Neuronal stem cell (in vitro differentiated cells): ENCODE measurements around the gene KASH5.

ENCODE experiments used
- DNase-seq: peaks from one replicate; pipeline ENCODE4 v3.0.0-alpha.2; 2013; ENCODE audit warnings: low spot score
- H2AFZ ChIP-seq: one replicate; pipeline ENCODE4 v1.6.1; 2013; ENCODE audit warnings: mild to moderate bottlenecking, low read length, inconsistent platforms
- H2AK5ac ChIP-seq: 2 replicates; pipeline ENCODE4 v1.6.1; 2013; ENCODE audit warnings: low read depth, mild to moderate bottlenecking, inconsistent platforms, low read length, moderate library complexity, mixed read lengths
- H2BK120ac ChIP-seq: 2 replicates; pipeline ENCODE4 v1.6.1; 2013; ENCODE audit warnings: low read depth, mild to moderate bottlenecking, inconsistent platforms, low read length, moderate library complexity, mixed read lengths
- H2BK12ac ChIP-seq: one replicate; pipeline ENCODE4 v1.6.1; 2013; ENCODE audit warnings: low read length, inconsistent platforms
- H2BK15ac ChIP-seq: 2 replicates; pipeline ENCODE4 v1.6.1; 2013; ENCODE audit warnings: mild to moderate bottlenecking, low read length, inconsistent platforms, mixed read lengths
- H2BK5ac ChIP-seq: one replicate; pipeline ENCODE4 v1.6.1; 2013; ENCODE audit warnings: inconsistent platforms, mild to moderate bottlenecking, low read length, moderate library complexity
- H3K14ac ChIP-seq: one replicate; pipeline ENCODE4 v1.6.1; 2013; ENCODE audit warnings: low read length, inconsistent platforms
- H3K18ac ChIP-seq: 2 replicates; pipeline ENCODE4 v1.6.1; 2013; ENCODE audit warnings: low read length, inconsistent platforms
- H3K23ac ChIP-seq: 2 replicates; pipeline ENCODE4 v1.6.1; 2013; ENCODE audit warnings: low read depth, mild to moderate bottlenecking, mixed read lengths, low read length, inconsistent platforms; ENCODE audit not compliant: poor library complexity
- H3K27ac ChIP-seq: replicated peaks from 3 replicates; pipeline ENCODE4 v1.5.1; 2013; ENCODE audit warnings: low read length, inconsistent platforms
- H3K27me3 ChIP-seq, 3 experiments: 2 replicates each; pipeline ENCODE4 v1.6.1; 2013; ENCODE audit warnings: low read length in 3 of 3, mild to moderate bottlenecking in 2 of 3, inconsistent platforms in 1 of 3, low read depth in 1 of 3, mixed read lengths in 1 of 3, moderate library complexity in 1 of 3; ENCODE audit not compliant: control insufficient read depth in 3 of 3, insufficient read depth in 3 of 3
- H3K36me3 ChIP-seq, 2 donors: replicated peaks in 1 of 2; 2 replicates each; pipeline ENCODE4 v1.6.1; 2013; ENCODE audit warnings: low read length in 2 of 2; ENCODE audit not compliant: control insufficient read depth in 2 of 2, insufficient read depth in 2 of 2
- H3K4ac ChIP-seq: 2 replicates; pipeline ENCODE4 v1.6.1; 2013; ENCODE audit warnings: inconsistent platforms, mild to moderate bottlenecking, low read length, moderate library complexity
- H3K4me1 ChIP-seq, 2 donors: 1 replicate in 1 of 2; 2 replicates in 1 of 2; pipeline ENCODE4 v1.6.1; 2013; ENCODE audit warnings: low read length in 2 of 2, low read depth in 1 of 2; ENCODE audit not compliant: control insufficient read depth in 2 of 2, insufficient read depth in 1 of 2
- H3K4me2 ChIP-seq: one replicate; pipeline ENCODE4 v1.6.1; 2013; ENCODE audit warnings: mild to moderate bottlenecking, low read length, inconsistent platforms; ENCODE audit not compliant: insufficient read depth, poor library complexity, severe bottlenecking
- H3K4me3 ChIP-seq, 2 donors: 2 replicates each; pipeline ENCODE4 v1.5.1; 2013; ENCODE audit warnings: low read length in 2 of 2, mild to moderate bottlenecking in 2 of 2, inconsistent platforms in 1 of 2, moderate library complexity in 1 of 2
- H3K79me1 ChIP-seq: one replicate; pipeline ENCODE4 v1.6.1; 2013; ENCODE audit warnings: low read depth, mild to moderate bottlenecking, inconsistent platforms, low read length, moderate library complexity
- H3K9ac ChIP-seq: one replicate; pipeline ENCODE4 v1.6.1; 2013; ENCODE audit warnings: mild to moderate bottlenecking, low read depth, low read length, inconsistent platforms; ENCODE audit not compliant: poor library complexity
- H3K9me3 ChIP-seq, 2 donors: replicated peaks in 1 of 2; 2 replicates each; pipeline versions ENCODE3 to v1.6.1; 2013; ENCODE audit warnings: low read length in 2 of 2, mild to moderate bottlenecking in 2 of 2, inconsistent platforms in 1 of 2, low read depth in 1 of 2, mixed read lengths in 1 of 2, moderate library complexity in 1 of 2; ENCODE audit not compliant: control insufficient read depth in 2 of 2, insufficient read depth in 1 of 2
- H4K8ac ChIP-seq: one replicate; pipeline ENCODE4 v1.6.1; 2013; ENCODE audit warnings: low read depth, mild to moderate bottlenecking, inconsistent platforms, low read length, moderate library complexity
- H4K91ac ChIP-seq: one replicate; pipeline ENCODE4 v1.6.1; 2013; ENCODE audit warnings: low read length, low read depth, mild to moderate bottlenecking, inconsistent platforms; ENCODE audit not compliant: poor library complexity
- WGBS, 2 donors: extraction: QIAGEN DNeasy Blood & Tissue Kit; methylation state at CpG; one replicate each; pipeline ENCODE4 v1.1.7; 2013; ENCODE audit warnings: missing lambda C conversion rate in 2 of 2, mixed read lengths in 1 of 2; ENCODE audit not compliant: insufficient read length in 2 of 2, insufficient replicate concordance in 1 of 2; ENCODE audit errors: extremely low coverage in 2 of 2; 5-methylcytosine and 5-hydroxymethylcytosine counted together

KASH5 gene

GRCh38 chr19:49423071-49423984 is 35.3 kb downstream of the KASH5 start, which contains the start of gene PTH2:
TSS of gene PTH2 (minus strand) at chr19:49423441. CDS start at chr19:49423339, 102 bp downstream.
- Histone ChIP-seq H3K18ac (peak within 1 kb of the TSS; percentile 93), H3K14ac (no peak within 1 kb of the TSS), H3K4me2 (peak within 1 kb of the TSS; percentile 85), H3K9ac (peak within 1 kb of the TSS; percentile 50), H2AFZ (peak within 1 kb of the TSS; percentile 97), H3K27ac (no peak within 1 kb of the TSS), H2BK15ac (peak within 1 kb of the TSS; percentile 75), H3K4ac (no peak within 1 kb of the TSS), H2BK5ac (peak within 1 kb of the TSS; percentile 68), H3K36me3 (no peaks in the 10 kb centered on the region), H3K9me3 (no peaks in the 10 kb centered on the region), H2AK5ac (peak within 1 kb of the TSS; percentile 97), H3K4me1 (peaks cover 16 to 19% of the 10 kb centered on the region in 2 donors), H3K23ac (peak within 1 kb of the TSS; percentile 58), H3K4me3 (peak within 1 kb of the TSS; percentile 24 to 42), H2BK12ac (no peak within 1 kb of the TSS), H3K79me1 (no peaks in the 10 kb centered on the region), H4K91ac (peak within 1 kb of the TSS; percentile 25), H4K8ac (no peak within 1 kb of the TSS), H3K27me3 (peaks cover 8 to 97% (median 71%) of the 10 kb centered on the region in 3 experiments), H2BK120ac (no peak within 1 kb of the TSS)
- no CpG with 5 or more reads among the region's 42 CpGs for WGBS, 2 donors
- DNase-seq, result no peak

DNA sequence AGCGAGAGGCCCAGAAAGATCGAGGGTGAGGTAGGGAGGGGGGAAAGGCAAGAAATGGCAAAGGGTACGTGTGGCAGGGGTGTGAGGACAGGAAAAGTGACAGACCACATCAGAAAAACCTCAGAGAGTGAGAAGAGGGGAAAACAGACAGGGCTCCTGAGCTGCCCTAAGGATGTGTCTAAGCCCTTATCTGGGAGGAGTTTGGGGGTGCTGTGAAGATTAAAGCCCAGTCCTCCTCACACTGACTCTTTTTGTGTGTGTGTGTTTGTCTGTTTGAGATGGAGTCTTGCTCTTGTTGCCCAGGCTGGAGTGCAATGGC is 35.9 kb downstream of the KASH5 start:
- H3K27ac ChIP-seq, result no peak overlapping the region
- WGBS, 2 donors, result no CpG with 5 or more reads among the region's 3 CpGs
- H3K79me1 ChIP-seq, result peaks cover 2% of the 10 kb centered on the region
- H3K14ac ChIP-seq, result no peak overlapping the region
- H2BK15ac ChIP-seq, result no peak overlapping the region
- peak overlapping the region; percentile 77 for H3K18ac ChIP-seq
- peak overlapping the region; percentile 85 for H3K4me2 ChIP-seq
- peak overlapping the region; percentile 97 for H2AFZ ChIP-seq
- H3K4ac ChIP-seq, result no peak overlapping the region
- H2BK5ac ChIP-seq, result no peak overlapping the region
- no peaks in the 10 kb centered on the region for H3K36me3 ChIP-seq
- no peak overlapping the region for H2BK120ac ChIP-seq
- peaks cover 8 to 96% (median 76%) of the 10 kb centered on the region in 3 experiments for H3K27me3 ChIP-seq
- H3K9ac ChIP-seq, result no peak overlapping the region
- H4K8ac ChIP-seq, result no peak overlapping the region
- no peak overlapping the region for H2AK5ac ChIP-seq
- no peaks in the 10 kb centered on the region for H3K9me3 ChIP-seq
- H3K23ac ChIP-seq, result no peak overlapping the region
- no peak for DNase-seq
- no peak overlapping the region for H4K91ac ChIP-seq
- H3K4me3 ChIP-seq, result no peak overlapping the region
- no peak overlapping the region for H2BK12ac ChIP-seq
- peaks cover 21 to 24% of the 10 kb centered on the region in 2 donors for H3K4me1 ChIP-seq

DNA sequence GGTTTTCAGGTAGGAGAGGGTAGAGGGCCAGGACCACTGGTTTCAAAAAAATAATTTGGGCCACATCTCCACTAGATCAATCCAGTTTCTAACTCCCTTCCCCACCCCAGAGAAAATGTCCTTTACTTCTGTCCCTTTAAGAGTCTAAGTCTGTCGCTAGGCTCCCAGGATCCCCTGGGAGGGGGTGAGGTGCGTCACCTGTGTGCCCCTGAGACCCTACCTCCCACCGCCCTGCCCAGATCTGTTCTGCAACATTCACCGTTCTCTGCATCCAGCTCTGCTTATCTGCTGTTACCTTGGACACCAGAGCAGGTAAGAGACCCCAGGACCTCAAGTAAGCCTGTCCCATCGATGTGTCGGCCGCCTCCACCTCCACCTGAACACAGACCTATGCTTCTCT is 37.1 kb downstream of the KASH5 start, which contains the start of gene GFY:
GFY (plus strand) TSS at position 211 of the 400 bp plus-strand sequence. CDS start 1,043 bp downstream, outside the sequence.
- no peaks in the 10 kb centered on the region for H3K9me3 ChIP-seq
- H2BK5ac ChIP-seq, result no peak within 1 kb of the TSS
- H2BK15ac ChIP-seq, result no peak within 1 kb of the TSS
- DNase-seq, result no peak
- no peak within 1 kb of the TSS for H4K8ac ChIP-seq
- no peak within 1 kb of the TSS for H3K9ac ChIP-seq
- H3K36me3 ChIP-seq, result no peaks in the 10 kb centered on the region
- no CpG with 5 or more reads among the region's 7 CpGs for WGBS, 2 donors
- H3K23ac ChIP-seq, result no peak within 1 kb of the TSS
- no peak within 1 kb of the TSS for H4K91ac ChIP-seq
- peak within 1 kb of the TSS; percentile 63 for H2AK5ac ChIP-seq
- H3K79me1 ChIP-seq, result peaks cover 2% of the 10 kb centered on the region
- H2BK120ac ChIP-seq, result no peak within 1 kb of the TSS
- no peak within 1 kb of the TSS for H3K27ac ChIP-seq
- H3K4ac ChIP-seq, result no peak within 1 kb of the TSS
- peak within 1 kb of the TSS; percentile 20 for H3K4me2 ChIP-seq
- no peak within 1 kb of the TSS for H3K4me3 ChIP-seq
- H3K4me1 ChIP-seq, result peaks cover 24 to 31% of the 10 kb centered on the region in 2 donors
- no peak within 1 kb of the TSS for H2AFZ ChIP-seq
- H3K27me3 ChIP-seq, result peaks cover 8 to 95% (median 76%) of the 10 kb centered on the region in 3 experiments
- H2BK12ac ChIP-seq, result peak within 1 kb of the TSS; percentile 19
- no peak within 1 kb of the TSS for H3K14ac ChIP-seq
- H3K18ac ChIP-seq, result peak within 1 kb of the TSS; percentile 70

DNA sequence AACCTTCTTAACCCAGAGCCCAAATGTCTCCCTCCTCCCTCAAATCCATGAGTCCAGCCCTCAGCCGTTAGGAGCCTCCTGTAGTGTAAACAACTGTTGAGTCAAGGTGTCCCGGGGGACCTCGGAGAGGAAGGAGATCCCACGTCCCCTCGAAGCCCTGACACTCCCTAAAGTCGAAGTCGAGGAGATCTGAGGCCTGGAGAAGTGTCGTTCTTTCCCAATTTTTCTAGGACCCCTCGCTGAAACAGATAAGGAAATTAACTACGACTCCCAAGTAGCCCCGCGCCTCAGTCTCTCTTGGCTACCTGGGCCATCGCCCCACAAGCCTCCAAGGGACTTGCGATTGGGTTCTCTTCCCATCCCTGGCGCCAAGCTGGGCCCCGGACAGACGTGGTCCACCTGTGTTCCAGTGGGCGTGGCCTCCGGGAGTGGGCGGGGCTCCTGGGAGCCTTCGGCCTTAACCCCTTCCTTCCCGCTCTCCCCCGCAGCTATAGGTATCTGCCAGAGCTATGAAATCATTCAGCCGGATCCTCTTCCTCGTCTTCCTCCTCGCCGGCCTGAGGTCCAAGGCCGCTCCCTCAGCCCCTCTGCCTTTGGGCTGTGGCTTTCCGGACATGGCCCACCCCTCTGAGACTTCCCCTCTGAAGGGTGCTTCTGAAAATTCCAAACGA is 38.0 kb downstream of the KASH5 start:
- H3K27ac ChIP-seq, result no peak overlapping the region
- H3K9me3 ChIP-seq, result no peaks in the 10 kb centered on the region
- H3K14ac ChIP-seq, result no peak overlapping the region
- peaks cover 28 to 32% of the 10 kb centered on the region in 2 donors for H3K4me1 ChIP-seq
- DNase-seq, result no peak
- no peak overlapping the region for H2BK15ac ChIP-seq
- H4K8ac ChIP-seq, result no peak overlapping the region
- peak overlapping the region; percentile 88 for H3K18ac ChIP-seq
- peak overlapping the region; percentile 20 for H3K4me2 ChIP-seq
- no peak overlapping the region for H2BK12ac ChIP-seq
- no peak overlapping the region for H2AFZ ChIP-seq
- peaks cover 8 to 95% (median 74%) of the 10 kb centered on the region in 3 experiments for H3K27me3 ChIP-seq
- H3K4me3 ChIP-seq, result no peak overlapping the region
- H2BK120ac ChIP-seq, result no peak overlapping the region
- H3K4ac ChIP-seq, result no peak overlapping the region
- peaks cover 2% of the 10 kb centered on the region for H3K79me1 ChIP-seq
- H2AK5ac ChIP-seq, result peak overlapping the region; percentile 63
- no peak overlapping the region for H2BK5ac ChIP-seq
- no peaks in the 10 kb centered on the region for H3K36me3 ChIP-seq
- H4K91ac ChIP-seq, result no peak overlapping the region
- WGBS, 2 donors, result no CpG with 5 or more reads among the region's 30 CpGs
- no peak overlapping the region for H3K9ac ChIP-seq
- H3K23ac ChIP-seq, result no peak overlapping the region
